ENCODE results near the gene DDHD1.

Gene DDHD1

GRCh38 chr14:53020193-53020932, 132.8 kb downstream of the DDHD1 start:
- no peak overlapping the region for H3K4me3 ChIP-seq (ENCODE audit: insufficient read depth in 1 of 2, low read depth in 1 of 2, low read length in 2 of 2)
- no peak overlapping the region for H4K91ac ChIP-seq (ENCODE audit: low read length)
- no peaks in the 10 kb centered on the region for H3K9me3 ChIP-seq (ENCODE audit: control insufficient read depth, low read length)
- DNase-seq: no peak
- no peaks in the 10 kb centered on the region for H3K4me1 ChIP-seq (ENCODE audit: control insufficient read depth, insufficient read depth, low read depth, low read length)
- no peak overlapping the region for H3K9ac ChIP-seq (ENCODE audit: low read length)
- H2BK5ac ChIP-seq (ENCODE audit: low read depth, low read length, poor library complexity, severe bottlenecking): no peak overlapping the region
- no peak overlapping the region for H2AFZ ChIP-seq (ENCODE audit: low read depth, low read length)
- H3K27ac ChIP-seq (ENCODE audit: low read length, poor library complexity, severe bottlenecking): no peak overlapping the region
- H3K18ac ChIP-seq (ENCODE audit: low read depth in 1 of 2, low read length in 2 of 2): no peak overlapping the region
- H2BK15ac ChIP-seq (ENCODE audit: low read depth, poor library complexity, severe bottlenecking): no peak overlapping the region
- H3K36me3 ChIP-seq (ENCODE audit: control insufficient read depth in 1 of 2, insufficient read depth in 2 of 2, low read depth in 1 of 2, low read length in 2 of 2): no peaks in the 10 kb centered on the region
- no peak overlapping the region for H3K23ac ChIP-seq (ENCODE audit: low read length in 2 of 2)
- H4K8ac ChIP-seq (ENCODE audit: low read length): no peak overlapping the region
- H3K4ac ChIP-seq (ENCODE audit: low read depth in 1 of 2, low read length in 2 of 2): no peak overlapping the region
- no peaks in the 10 kb centered on the region for H3K79me1 ChIP-seq (replicated peaks; ENCODE audit: low read length, poor library complexity, severe bottlenecking)
- H3K27me3 ChIP-seq (ENCODE audit: control insufficient read depth in 1 of 2, insufficient read depth in 1 of 2, low read length in 2 of 2): no peaks in the 10 kb centered on the region
- no peak overlapping the region for H3K14ac ChIP-seq (ENCODE audit: low read length in 2 of 2)
- H2BK12ac ChIP-seq (ENCODE audit: low read length in 2 of 2): no peak overlapping the region
- H3K4me2 ChIP-seq (ENCODE audit: low read length, poor library complexity, severe bottlenecking): no peak overlapping the region
- no peak overlapping the region for H2BK120ac ChIP-seq (ENCODE audit: low read depth, low read length)
- no peak overlapping the region for H2AK5ac ChIP-seq (ENCODE audit: low read length, severe bottlenecking)
- 71% methylated on average over 5 of the region's 5 CpGs for WGBS

- Histone ChIP-seq H2BK5ac (ENCODE audit: low read depth, low read length, poor library complexity, severe bottlenecking) (no peak overlapping the region), H2BK15ac (ENCODE audit: low read depth, poor library complexity, severe bottlenecking) (no peak overlapping the region), H3K36me3 (ENCODE audit: control insufficient read depth in 1 of 2, insufficient read depth in 2 of 2, low read depth in 1 of 2, low read length in 2 of 2) (no peaks in the 10 kb centered on the region), H4K8ac (ENCODE audit: low read length) (no peak overlapping the region), H3K4me2 (ENCODE audit: low read length, poor library complexity, severe bottlenecking) (no peak overlapping the region), H3K23ac (ENCODE audit: low read length in 2 of 2) (no peak overlapping the region), H3K27me3 (ENCODE audit: control insufficient read depth in 1 of 2, insufficient read depth in 1 of 2, low read length in 2 of 2) (no peaks in the 10 kb centered on the region), H3K27ac (ENCODE audit: low read length, poor library complexity, severe bottlenecking) (no peak overlapping the region), H3K18ac (ENCODE audit: low read depth in 1 of 2, low read length in 2 of 2) (no peak overlapping the region), H2BK120ac (ENCODE audit: low read depth, low read length) (no peak overlapping the region), H2AK5ac (ENCODE audit: low read length, severe bottlenecking) (no peak overlapping the region), H3K4me3 (ENCODE audit: insufficient read depth in 1 of 2, low read depth in 1 of 2, low read length in 2 of 2) (no peak overlapping the region), H3K9me3 (ENCODE audit: control insufficient read depth, low read length) (no peaks in the 10 kb centered on the region), H2AFZ (ENCODE audit: low read depth, low read length) (no peak overlapping the region), H3K4ac (ENCODE audit: low read depth in 1 of 2, low read length in 2 of 2) (no peak overlapping the region), H3K14ac (ENCODE audit: low read length in 2 of 2) (no peak overlapping the region), H3K79me1 (replicated peaks; ENCODE audit: low read length, poor library complexity, severe bottlenecking) (no peaks in the 10 kb centered on the region), H3K4me1 (ENCODE audit: control insufficient read depth, insufficient read depth, low read depth, low read length) (no peaks in the 10 kb centered on the region), H4K91ac (ENCODE audit: low read length) (no peak overlapping the region), H2BK12ac (ENCODE audit: low read length in 2 of 2) (no peak overlapping the region), H3K9ac (ENCODE audit: low read length) (no peak overlapping the region)
- DNase-seq: no peak
These were observed 133.7 kb downstream of the DDHD1 start for GRCh38 chr14:53019406-53019805.

GRCh38 chr14:53017837-53018236, 135.3 kb downstream of the DDHD1 start:
- no peak for DNase-seq
- no peak overlapping the region for H2AFZ ChIP-seq (ENCODE audit: low read depth, low read length)
- no peak overlapping the region for H3K4ac ChIP-seq (ENCODE audit: low read depth in 1 of 2, low read length in 2 of 2)
- no peak overlapping the region for H3K14ac ChIP-seq (ENCODE audit: low read length in 2 of 2)
- H2BK5ac ChIP-seq (ENCODE audit: low read depth, low read length, poor library complexity, severe bottlenecking): no peak overlapping the region
- no peaks in the 10 kb centered on the region for H3K27me3 ChIP-seq (ENCODE audit: control insufficient read depth in 1 of 2, insufficient read depth in 1 of 2, low read length in 2 of 2)
- no peak overlapping the region for H3K23ac ChIP-seq (ENCODE audit: low read length in 2 of 2)
- no peak overlapping the region for H3K27ac ChIP-seq (ENCODE audit: low read length, poor library complexity, severe bottlenecking)
- WGBS: no CpG with 5 or more reads among the region's 3 CpGs
- H2BK120ac ChIP-seq (ENCODE audit: low read depth, low read length): no peak overlapping the region
- H3K4me2 ChIP-seq (ENCODE audit: low read length, poor library complexity, severe bottlenecking): no peak overlapping the region
- H3K9me3 ChIP-seq (ENCODE audit: control insufficient read depth, low read length): no peaks in the 10 kb centered on the region
- no peaks in the 10 kb centered on the region for H3K36me3 ChIP-seq (ENCODE audit: control insufficient read depth in 1 of 2, insufficient read depth in 2 of 2, low read depth in 1 of 2, low read length in 2 of 2)
- H3K18ac ChIP-seq (ENCODE audit: low read depth in 1 of 2, low read length in 2 of 2): no peak overlapping the region
- H3K4me3 ChIP-seq (ENCODE audit: insufficient read depth in 1 of 2, low read depth in 1 of 2, low read length in 2 of 2): no peak overlapping the region
- H2BK15ac ChIP-seq (ENCODE audit: low read depth, poor library complexity, severe bottlenecking): no peak overlapping the region
- H3K4me1 ChIP-seq (ENCODE audit: control insufficient read depth, insufficient read depth, low read depth, low read length): no peaks in the 10 kb centered on the region
- no peak overlapping the region for H2AK5ac ChIP-seq (ENCODE audit: low read length, severe bottlenecking)
- no peak overlapping the region for H4K8ac ChIP-seq (ENCODE audit: low read length)
- no peak overlapping the region for H4K91ac ChIP-seq (ENCODE audit: low read length)
- no peaks in the 10 kb centered on the region for H3K79me1 ChIP-seq (replicated peaks; ENCODE audit: low read length, poor library complexity, severe bottlenecking)
- H3K9ac ChIP-seq (ENCODE audit: low read length): no peak overlapping the region
- H2BK12ac ChIP-seq (ENCODE audit: low read length in 2 of 2): no peak overlapping the region

- Histone ChIP-seq H3K79me1 (replicated peaks; ENCODE audit: low read length, poor library complexity, severe bottlenecking) (no peaks in the 10 kb centered on the region), H4K91ac (ENCODE audit: low read length) (no peak overlapping the region), H2BK12ac (ENCODE audit: low read length in 2 of 2) (no peak overlapping the region), H3K23ac (ENCODE audit: low read length in 2 of 2) (no peak overlapping the region), H3K9ac (ENCODE audit: low read length) (no peak overlapping the region), H2AFZ (ENCODE audit: low read depth, low read length) (no peak overlapping the region), H3K9me3 (ENCODE audit: control insufficient read depth, low read length) (no peaks in the 10 kb centered on the region), H3K4me1 (ENCODE audit: control insufficient read depth, insufficient read depth, low read depth, low read length) (no peaks in the 10 kb centered on the region), H3K4ac (ENCODE audit: low read depth in 1 of 2, low read length in 2 of 2) (no peak overlapping the region), H2BK120ac (ENCODE audit: low read depth, low read length) (no peak overlapping the region), H2BK15ac (ENCODE audit: low read depth, poor library complexity, severe bottlenecking) (no peak overlapping the region), H3K14ac (ENCODE audit: low read length in 2 of 2) (no peak overlapping the region), H3K27ac (ENCODE audit: low read length, poor library complexity, severe bottlenecking) (peak overlapping the region; percentile 27), H3K4me2 (ENCODE audit: low read length, poor library complexity, severe bottlenecking) (no peak overlapping the region), H4K8ac (ENCODE audit: low read length) (no peak overlapping the region), H2BK5ac (ENCODE audit: low read depth, low read length, poor library complexity, severe bottlenecking) (no peak overlapping the region), H3K36me3 (ENCODE audit: control insufficient read depth in 1 of 2, insufficient read depth in 2 of 2, low read depth in 1 of 2, low read length in 2 of 2) (no peaks in the 10 kb centered on the region), H2AK5ac (ENCODE audit: low read length, severe bottlenecking) (no peak overlapping the region), H3K4me3 (ENCODE audit: insufficient read depth in 1 of 2, low read depth in 1 of 2, low read length in 2 of 2) (no peak overlapping the region), H3K27me3 (ENCODE audit: control insufficient read depth in 1 of 2, insufficient read depth in 1 of 2, low read length in 2 of 2) (no peaks in the 10 kb centered on the region), H3K18ac (ENCODE audit: low read depth in 1 of 2, low read length in 2 of 2) (no peak overlapping the region)
- DNase-seq: no peak
These were observed 136.2 kb downstream of the DDHD1 start for GRCh38 chr14:53016919-53017318.
